GM12873 (cell line): ENCODE results near the gene NCKIPSD.

ENCODE experiments used
- CTCF ChIP-seq: IDR thresholded peaks from 2 replicates; pipeline ENCODE4 v1.5.1; 2012; ENCODE audit warnings: low read depth, mild to moderate bottlenecking, moderate library complexity, low read length, control low read depth; ENCODE audit not compliant: insufficient read depth; ENCODE audit errors: missing control alignments

Gene NCKIPSD

GRCh38 chr3:48679411-48680391 is 6.0 kb downstream of the NCKIPSD start:
- TF ChIP-seq CTCF = no peak

GRCh38 chr3:48678566-48679380 is 6.9 kb downstream of the NCKIPSD start:
- no peak for TF ChIP-seq CTCF

GRCh38 chr3:48678056-48678455 is 7.7 kb downstream of the NCKIPSD start:
- no peak for TF ChIP-seq CTCF

DNA sequence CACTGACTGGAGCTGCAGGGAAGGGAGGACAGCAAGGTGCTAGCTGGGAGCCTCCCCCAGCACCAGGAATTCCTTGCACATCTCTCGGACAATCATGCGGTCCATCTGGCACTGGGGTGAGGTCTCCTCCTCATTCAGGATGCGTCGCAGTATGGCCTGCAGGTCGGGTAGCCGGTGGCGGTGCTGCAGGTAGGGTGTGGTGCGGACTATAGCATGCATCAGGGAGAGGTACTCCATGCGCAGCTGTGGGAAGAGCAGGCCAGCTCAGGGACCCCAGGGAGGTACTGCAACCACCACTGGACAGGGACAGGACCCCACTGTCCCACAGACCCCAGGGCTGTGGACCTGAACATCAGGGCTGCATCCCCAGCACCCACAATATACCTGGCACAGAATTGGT is 11.2 kb downstream of the NCKIPSD start:
- no peak for TF ChIP-seq CTCF

DNA sequence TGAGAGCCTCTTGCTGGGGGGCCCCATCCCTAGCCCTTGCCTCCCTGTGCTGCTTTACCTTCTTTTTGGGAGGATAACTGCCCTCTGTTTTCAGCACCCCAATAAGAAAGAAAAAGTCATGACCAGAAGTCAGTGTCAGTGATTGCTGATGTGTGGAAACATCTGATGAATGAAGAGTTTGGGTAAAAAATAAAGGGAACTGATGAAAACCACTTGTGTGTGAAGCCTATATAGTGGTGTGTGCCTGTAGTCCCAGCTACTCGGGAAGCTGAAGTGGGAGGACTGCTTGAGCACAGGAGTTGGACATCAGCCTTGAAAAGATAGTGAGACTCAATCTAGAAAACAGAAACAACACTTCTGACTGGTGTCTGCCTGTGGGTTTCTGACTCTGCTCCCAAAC is 13.2 kb downstream of the NCKIPSD start:
- no peak for TF ChIP-seq CTCF

- TF ChIP-seq CTCF = no peak
Measured at GRCh38 chr3:48664929-48665328, 20.8 kb downstream of the NCKIPSD start.

GRCh38 chr3:48664313-48664644 is 21.4 kb downstream of the NCKIPSD start:
- no peak for TF ChIP-seq CTCF
